Heart left ventricle (tissue), 13 donors: ENCODE data around the gene SRC.

Source experiments
- POLR2A ChIP-seq, 2 donors: fragments of 450-650 bp; IDR thresholded peaks; one replicate each; pipeline ENCODE4 v1.6.1; 2017; ENCODE audit warnings: antibody characterized with exemption in 2 of 2, mild to moderate bottlenecking in 2 of 2, moderate library complexity in 2 of 2
- TF ChIP-seq, protein P1 (sequence below), 12 donors: fragments of 200-600 bp; sonication (generic) in 4 of 12; IDR thresholded peaks; one replicate each; pipeline versions ENCODE4 v1.5.0 to v1.8.0; 2018 to 2022; ENCODE audit warnings: antibody characterized with exemption in 12 of 12, mild to moderate bottlenecking in 5 of 12
- donor health status: ischemic (EF 13 %, LVEDD 7.1; RV severe dilation, severe dysfunction).
- donor health status: DM: no; HTN: yes; CAD: no.
- donor health status: DM: no; HTN: no; CAD: no.
- donor health status: ischemic (EF 25% LVEDD 6.9; RV normal size, moderate dysfunction).
- donor health status: ischemic (EF 25% LVEDD 5.7; RV mildly dilated, moderate dysfunction).
- donor health status: ischemic (EF 35%, LVEDD 5.7; RV mildly dilated, moderate dysfunction).
- donor health status: nonischemic (EF 11% LVEDD 7.7; RV severe dilation, severe dysfunction).
- donor health status: DM: yes; HTN: yes; CAD: no.
- donor health status: PGD.
- donor health status: ischemic (EF 29% LVEDD 5.4; RV normal size, mild dysfunction).
- donor health status: nonischemic (EF 23%, LVEDD 6.1; RV moderate dilation, normal function).

DNA sequence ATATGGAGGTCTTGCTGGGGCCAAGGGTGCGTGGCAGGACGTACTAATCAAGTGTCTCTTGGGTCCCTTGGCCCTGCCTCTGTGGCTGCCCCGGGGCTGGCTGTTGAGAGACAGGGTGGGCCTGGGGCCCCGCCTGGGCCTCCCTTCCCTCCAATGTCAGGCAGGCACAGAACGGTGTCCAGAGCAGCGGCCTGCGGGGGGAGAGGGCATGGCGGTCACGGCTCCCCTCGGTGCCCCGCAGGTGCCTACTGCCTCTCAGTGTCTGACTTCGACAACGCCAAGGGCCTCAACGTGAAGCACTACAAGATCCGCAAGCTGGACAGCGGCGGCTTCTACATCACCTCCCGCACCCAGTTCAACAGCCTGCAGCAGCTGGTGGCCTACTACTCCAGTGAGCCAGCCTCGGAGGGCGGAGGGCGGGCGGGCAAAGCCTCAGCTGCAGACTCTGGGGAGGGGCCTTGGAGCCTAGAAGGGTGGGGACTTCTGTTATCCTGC is 50.0 kb downstream of the SRC start:
- TF ChIP-seq, protein P1, sequence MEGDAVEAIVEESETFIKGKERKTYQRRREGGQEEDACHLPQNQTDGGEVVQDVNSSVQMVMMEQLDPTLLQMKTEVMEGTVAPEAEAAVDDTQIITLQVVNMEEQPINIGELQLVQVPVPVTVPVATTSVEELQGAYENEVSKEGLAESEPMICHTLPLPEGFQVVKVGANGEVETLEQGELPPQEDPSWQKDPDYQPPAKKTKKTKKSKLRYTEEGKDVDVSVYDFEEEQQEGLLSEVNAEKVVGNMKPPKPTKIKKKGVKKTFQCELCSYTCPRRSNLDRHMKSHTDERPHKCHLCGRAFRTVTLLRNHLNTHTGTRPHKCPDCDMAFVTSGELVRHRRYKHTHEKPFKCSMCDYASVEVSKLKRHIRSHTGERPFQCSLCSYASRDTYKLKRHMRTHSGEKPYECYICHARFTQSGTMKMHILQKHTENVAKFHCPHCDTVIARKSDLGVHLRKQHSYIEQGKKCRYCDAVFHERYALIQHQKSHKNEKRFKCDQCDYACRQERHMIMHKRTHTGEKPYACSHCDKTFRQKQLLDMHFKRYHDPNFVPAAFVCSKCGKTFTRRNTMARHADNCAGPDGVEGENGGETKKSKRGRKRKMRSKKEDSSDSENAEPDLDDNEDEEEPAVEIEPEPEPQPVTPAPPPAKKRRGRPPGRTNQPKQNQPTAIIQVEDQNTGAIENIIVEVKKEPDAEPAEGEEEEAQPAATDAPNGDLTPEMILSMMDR (IDR thresholded peaks at IDR 0.05), result no peak
- no peak for TF ChIP-seq POLR2A (IDR thresholded peaks at IDR 0.05)
